Peyer's patch (tissue), 4 donors: ENCODE measurements around the gene IL1RN. TPM values are rescaled to one million over a fixed set of nuclear protein-coding genes. Genes with fewer than 3 reads are reported as not detected.
A peak's percentile ranks its signal among the peaks of the same experiment; 100 is the strongest.

ENCODE experiments used
- DNase-seq, 3 donors: peaks; one replicate each; pipeline ENCODE4 v3.0.0-alpha.2; 2017 to 2019
- H3K27ac ChIP-seq, 4 donors: fragments of 200-600 bp; sonication (generic); one replicate each; pipeline ENCODE4 v1.5.1; 2016 to 2019
- H3K27me3 ChIP-seq, 2 donors: fragments of 200-600 bp; sonication (generic); one replicate each; pipeline ENCODE4 v1.5.1; 2019
- H3K36me3 ChIP-seq, 3 donors: fragments of 200-600 bp; sonication (generic); one replicate each; pipeline ENCODE4 v1.5.1; 2016 to 2019
- H3K4me1 ChIP-seq, 4 donors: fragments of 200-600 bp; sonication (generic); one replicate each; pipeline ENCODE4 v1.5.1; 2016 to 2019
- H3K4me3 ChIP-seq, 4 donors: fragments of 200-600 bp; sonication (generic); 1 replicate in 3 of 4; 2 replicates in 1 of 4; pipeline ENCODE4 v1.5.1; 2016 to 2019; ENCODE audit warnings: mild to moderate bottlenecking in 1 of 4
- H3K9me3 ChIP-seq, 4 donors: fragments of 200-600 bp; sonication (generic); one replicate each; pipeline ENCODE4 v1.5.1; 2016 to 2019; ENCODE audit warnings: mild to moderate bottlenecking in 1 of 4
- POLR2A ChIP-seq, 2 donors: fragments of 450-650 bp; IDR thresholded peaks; one replicate each; pipeline ENCODE4 v1.5.1; 2017; ENCODE audit warnings: antibody characterized with exemption in 2 of 2, mild to moderate bottlenecking in 2 of 2, moderate library complexity in 2 of 2
- total RNA-seq, 4 donors: library from RNA; depleted of rRNA; stranded (reverse); fragments of >200 nt; gene quantifications; one replicate each; pipeline ENCODE4 v1.1.0, GENCODE V29; 2016
- TF ChIP-seq, protein P1 (sequence below), 6 experiments: fragments of 450-650 bp in 4 of 6; fragments of 200-600 bp in 2 of 6; sonication (generic) in 1 of 6; IDR thresholded peaks; one replicate each; pipeline ENCODE4 v1.5.1; 2017 to 2019; ENCODE audit warnings: antibody characterized with exemption in 6 of 6, mild to moderate bottlenecking in 3 of 6, moderate library complexity in 1 of 6

IL1RN gene
- total RNA-seq, 4 donors from 2014 or later: 8.0 to 42.7 (median 17.7) TPM; not detected in 1

GRCh38 chr2:113081488-113082210 is 45.7 kb upstream of the IL1RN start:
- no peak overlapping the region for H3K4me3 ChIP-seq
- no peak overlapping the region for H3K27ac ChIP-seq
- H3K36me3 ChIP-seq: no peaks in the 10 kb centered on the region
- no peaks in the 10 kb centered on the region for H3K4me1 ChIP-seq
- no peak for TF ChIP-seq POLR2A (IDR thresholded peaks at IDR 0.05)
- H3K27me3 ChIP-seq: no peaks in the 10 kb centered on the region
- H3K9me3 ChIP-seq: no peaks in the 10 kb centered on the region
- no peak for DNase-seq

- TF ChIP-seq POLR2A (IDR thresholded peaks at IDR 0.05): no peak
- TF ChIP-seq, protein P1, sequence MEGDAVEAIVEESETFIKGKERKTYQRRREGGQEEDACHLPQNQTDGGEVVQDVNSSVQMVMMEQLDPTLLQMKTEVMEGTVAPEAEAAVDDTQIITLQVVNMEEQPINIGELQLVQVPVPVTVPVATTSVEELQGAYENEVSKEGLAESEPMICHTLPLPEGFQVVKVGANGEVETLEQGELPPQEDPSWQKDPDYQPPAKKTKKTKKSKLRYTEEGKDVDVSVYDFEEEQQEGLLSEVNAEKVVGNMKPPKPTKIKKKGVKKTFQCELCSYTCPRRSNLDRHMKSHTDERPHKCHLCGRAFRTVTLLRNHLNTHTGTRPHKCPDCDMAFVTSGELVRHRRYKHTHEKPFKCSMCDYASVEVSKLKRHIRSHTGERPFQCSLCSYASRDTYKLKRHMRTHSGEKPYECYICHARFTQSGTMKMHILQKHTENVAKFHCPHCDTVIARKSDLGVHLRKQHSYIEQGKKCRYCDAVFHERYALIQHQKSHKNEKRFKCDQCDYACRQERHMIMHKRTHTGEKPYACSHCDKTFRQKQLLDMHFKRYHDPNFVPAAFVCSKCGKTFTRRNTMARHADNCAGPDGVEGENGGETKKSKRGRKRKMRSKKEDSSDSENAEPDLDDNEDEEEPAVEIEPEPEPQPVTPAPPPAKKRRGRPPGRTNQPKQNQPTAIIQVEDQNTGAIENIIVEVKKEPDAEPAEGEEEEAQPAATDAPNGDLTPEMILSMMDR (IDR thresholded peaks at IDR 0.05): no peak
- Histone ChIP-seq H3K4me3 (no peak overlapping the region), H3K27ac (no peak overlapping the region), H3K4me1 (no peaks in the 10 kb centered on the region), H3K9me3 (no peaks in the 10 kb centered on the region), H3K36me3 (no peaks in the 10 kb centered on the region), H3K27me3 (no peaks in the 10 kb centered on the region)
- DNase-seq: no peak
Observed at GRCh38 chr2:113083296-113083695, 44.1 kb upstream of the IL1RN start.

DNA sequence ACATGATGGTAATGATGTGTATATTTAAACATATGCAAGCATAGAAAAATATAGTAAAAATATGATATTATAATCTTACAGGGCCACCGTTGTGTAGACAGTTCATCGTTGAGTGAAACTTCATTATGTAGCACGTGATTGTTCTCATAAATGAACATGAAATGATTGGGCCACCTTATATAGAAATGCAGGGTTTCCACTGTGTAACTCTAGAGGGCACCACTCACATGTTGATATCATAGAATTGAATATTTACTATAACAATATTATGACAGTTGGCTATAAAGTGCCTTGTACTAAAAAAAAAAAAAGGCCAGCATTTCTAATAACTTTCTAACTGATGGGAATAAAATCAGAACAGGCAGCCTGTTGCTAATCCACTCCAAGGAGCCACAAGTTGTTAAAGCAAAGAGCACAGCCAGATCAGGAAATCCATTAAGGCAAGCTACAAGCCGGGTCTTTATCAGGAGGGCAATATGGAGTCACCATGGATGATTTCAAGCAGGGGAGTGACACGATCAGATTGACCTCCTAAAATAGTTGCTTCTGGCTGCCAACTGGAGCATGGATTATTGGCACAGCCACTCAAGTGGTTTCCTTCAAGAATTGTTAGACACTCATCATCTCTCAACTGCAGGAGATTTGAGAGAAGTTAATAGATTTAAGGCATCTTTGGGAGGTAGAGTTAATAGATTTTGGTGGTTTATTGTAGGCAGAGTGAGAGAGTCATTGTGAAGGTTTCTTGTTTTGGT is 43.0 kb upstream of the IL1RN start:
- TF ChIP-seq, protein P1 (IDR thresholded peaks at IDR 0.05): peak in 4 of 6 experiments; percentile 21 to 67 (median 60)
- no peak for TF ChIP-seq POLR2A (IDR thresholded peaks at IDR 0.05)
- Histone ChIP-seq H3K9me3 (no peaks in the 10 kb centered on the region), H3K27ac (no peak overlapping the region), H3K36me3 (no peaks in the 10 kb centered on the region), H3K4me1 (no peaks in the 10 kb centered on the region), H3K27me3 (no peaks in the 10 kb centered on the region), H3K4me3 (no peak overlapping the region)
- no peak for DNase-seq

GRCh38 chr2:113085542-113085941 is 41.9 kb upstream of the IL1RN start:
- H3K27me3 ChIP-seq: no peaks in the 10 kb centered on the region
- no peak overlapping the region for H3K4me3 ChIP-seq
- no peak overlapping the region for H3K27ac ChIP-seq
- no peaks in the 10 kb centered on the region for H3K36me3 ChIP-seq
- H3K4me1 ChIP-seq: no peaks in the 10 kb centered on the region
- TF ChIP-seq POLR2A (IDR thresholded peaks at IDR 0.05): no peak
- TF ChIP-seq, protein P1 (IDR thresholded peaks at IDR 0.05): no peak
- no peak for DNase-seq
- H3K9me3 ChIP-seq: no peaks in the 10 kb centered on the region

GRCh38 chr2:113088213-113088992 is 39.0 kb upstream of the IL1RN start:
- no peaks in the 10 kb centered on the region for H3K27me3 ChIP-seq
- no peaks in the 10 kb centered on the region for H3K9me3 ChIP-seq
- H3K36me3 ChIP-seq: no peaks in the 10 kb centered on the region
- no peak overlapping the region for H3K4me3 ChIP-seq
- H3K4me1 ChIP-seq: no peaks in the 10 kb centered on the region
- no peak for DNase-seq
- TF ChIP-seq, protein P1 (IDR thresholded peaks at IDR 0.05): no peak
- TF ChIP-seq POLR2A (IDR thresholded peaks at IDR 0.05): no peak
- H3K27ac ChIP-seq: no peak overlapping the region
